ENCODE data around the gene CTSD. TPM values are rescaled to one million over a fixed set of nuclear protein-coding genes. Genes with fewer than 3 reads are reported as not detected.
"Not testable (repeated sequence)": the region's sequence is repeated elsewhere in the genome, so short reads cannot be mapped to it uniquely, and the experiment has no call there.

Gene CTSD
- 986 TPM for total RNA-seq
- long read RNA-seq, transcript CTSD-201 (9 exons, 2,123 nt) = major isoform, 2,389 of 3,016 reads
- long read RNA-seq, transcript CTSD-204 (9 exons, 2,006 nt) = minor isoform, 5 of 3,016 reads
- long read RNA-seq, partial matches to known transcripts = 475 of 3,016 reads
- long read RNA-seq, other reads (novel, unspliced or antisense) = 140 of 3,016 reads

DNA sequence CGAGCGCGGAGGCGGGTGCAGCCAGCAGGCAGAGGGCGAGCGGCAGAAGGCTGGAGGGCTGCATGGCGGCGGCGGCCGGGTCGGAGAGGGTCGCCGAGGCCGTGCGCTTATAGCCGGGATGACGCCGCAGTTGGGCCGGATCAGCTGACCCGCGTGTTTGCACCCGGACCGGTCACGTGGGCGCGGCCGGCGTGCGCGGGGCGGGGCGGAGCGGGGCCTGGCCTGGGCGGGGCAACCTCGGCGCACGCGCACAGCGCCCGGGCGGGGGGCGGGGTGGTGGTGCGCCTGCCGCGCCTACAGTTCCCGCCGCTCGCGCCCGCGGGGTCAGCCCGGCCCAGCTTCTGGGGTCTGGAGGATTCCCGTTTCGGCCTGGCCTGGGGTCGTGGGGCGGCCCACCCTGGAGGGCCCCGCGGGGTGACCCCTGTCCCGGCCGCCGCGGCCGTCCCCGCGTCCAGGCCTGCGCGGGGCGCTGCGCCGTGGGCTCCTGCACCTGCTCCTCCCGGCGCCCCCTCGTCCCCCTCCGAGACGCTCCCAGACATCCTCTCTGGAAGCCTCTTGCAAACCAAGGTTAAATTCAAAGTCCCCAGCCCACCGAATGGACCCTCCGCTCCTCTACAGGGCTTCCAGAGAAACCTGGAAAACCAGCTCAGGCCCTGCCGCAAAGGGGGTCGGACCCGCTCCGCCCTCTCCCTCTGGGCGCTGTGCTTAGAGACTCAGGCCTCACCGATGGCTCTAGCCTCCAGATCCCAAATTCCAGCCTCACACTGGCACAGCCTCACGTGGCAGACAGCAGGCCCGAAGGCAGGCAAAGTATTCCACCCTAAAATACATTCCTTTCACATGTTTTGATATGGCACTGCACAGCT is at the start of gene CTSD:
Gene CTSD (minus strand): TSS at position 132 of the 866 bp plus-strand sequence. CDS start 68 bp downstream, at position 64.
- ATAC-seq (ENCODE audit: poor library complexity) (peak; percentile 83), DNase-seq (peak; percentile 95)
- intact Hi-C loops (cut with DNase I) = no loop called here

DNA sequence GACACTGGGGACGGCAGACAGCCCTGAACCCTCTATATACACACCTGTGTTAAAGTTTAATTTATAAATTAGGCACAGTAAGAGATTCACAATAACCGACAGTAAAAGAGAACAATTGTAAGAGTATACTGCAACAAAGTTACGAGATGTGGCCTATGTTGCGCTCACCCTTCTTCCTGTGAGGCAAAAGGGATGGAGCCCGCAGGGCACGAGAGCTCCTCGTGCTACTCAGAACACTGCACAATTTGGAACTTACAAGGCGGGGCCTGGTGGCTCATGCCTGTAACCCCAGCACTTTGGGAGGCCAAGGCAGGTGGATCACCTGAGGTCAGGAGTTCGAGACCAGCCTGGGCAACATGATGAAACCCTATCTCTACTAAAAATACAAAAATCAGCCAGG is 49.6 kb upstream of the CTSD start:
- not testable (repeated sequence) for ATAC-seq (ENCODE audit: poor library complexity)

DNA sequence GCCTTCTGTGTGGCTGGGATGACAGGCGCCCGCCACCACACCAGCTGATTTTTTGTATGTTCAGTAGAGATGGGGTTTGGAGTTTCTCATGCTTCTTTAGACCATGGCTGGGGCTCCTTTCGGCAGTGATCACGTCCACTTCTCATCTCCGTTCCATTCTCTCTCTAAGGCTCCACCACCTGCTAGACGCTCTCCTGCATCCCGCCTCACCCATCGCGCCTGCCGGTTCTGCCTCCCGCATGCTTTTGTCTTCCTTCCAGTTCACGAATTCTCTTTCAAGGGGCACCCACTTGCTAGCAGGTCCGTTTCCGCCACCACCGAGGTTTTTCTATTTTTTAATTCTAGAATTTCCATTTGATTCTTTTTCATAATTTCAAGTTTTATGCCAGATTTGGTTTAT is 49.1 kb upstream of the CTSD start:
- no peak for ATAC-seq (ENCODE audit: poor library complexity)
- intact Hi-C loops (cut with DNase I) = no loop called here
- DNase-seq = no peak

More for the DNA sequence above, 49.6 kb upstream of the CTSD start:
- DNase-seq; intact Hi-C loops (cut with DNase I): not testable (repeated sequence)

DNA sequence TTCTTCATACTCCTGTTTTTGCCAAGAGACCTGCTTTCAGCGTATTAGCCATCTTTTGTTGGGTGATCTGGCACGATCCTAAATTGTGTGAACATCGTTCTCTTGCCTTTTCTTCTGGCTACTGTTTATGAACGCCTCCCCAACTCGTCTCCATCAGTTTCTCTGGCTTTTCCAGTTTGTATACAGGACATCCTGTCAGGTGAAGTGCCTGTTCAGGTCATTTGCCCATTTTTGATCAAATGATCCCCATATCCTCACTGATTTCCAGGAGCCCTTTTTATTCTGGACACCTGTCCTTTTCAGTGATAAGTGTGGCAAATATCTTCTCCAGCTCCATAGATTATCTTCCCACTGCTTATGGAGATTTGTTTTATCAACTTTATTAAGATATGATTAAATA is 48.5 kb upstream of the CTSD start:
- intact Hi-C loops (cut with DNase I) = no loop called here
- DNase-seq (no peak), ATAC-seq (ENCODE audit: poor library complexity) (no peak)

DNA sequence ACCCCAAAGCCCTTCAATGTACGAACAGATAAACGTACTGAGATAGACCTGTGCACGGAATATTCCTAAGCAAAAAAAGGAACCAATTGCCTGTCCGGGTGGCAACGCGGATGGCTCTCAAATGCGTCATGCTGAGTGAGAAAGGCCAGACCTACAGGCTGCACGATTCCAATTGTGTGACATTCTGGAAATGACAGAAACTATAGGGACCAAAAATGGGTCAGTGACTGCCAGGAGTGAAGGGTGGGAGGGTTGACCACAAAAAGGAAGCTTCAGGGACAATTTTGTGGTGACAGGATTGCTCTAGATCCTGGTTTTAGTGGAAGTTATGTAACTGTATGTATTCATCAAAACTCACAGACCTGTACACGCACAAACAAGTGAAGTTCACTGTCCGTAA is 47.0 kb upstream of the CTSD start:
- no peak for DNase-seq
- intact Hi-C loops (cut with DNase I) = no loop called here
- peak; percentile 61 for ATAC-seq (ENCODE audit: poor library complexity)

DNA sequence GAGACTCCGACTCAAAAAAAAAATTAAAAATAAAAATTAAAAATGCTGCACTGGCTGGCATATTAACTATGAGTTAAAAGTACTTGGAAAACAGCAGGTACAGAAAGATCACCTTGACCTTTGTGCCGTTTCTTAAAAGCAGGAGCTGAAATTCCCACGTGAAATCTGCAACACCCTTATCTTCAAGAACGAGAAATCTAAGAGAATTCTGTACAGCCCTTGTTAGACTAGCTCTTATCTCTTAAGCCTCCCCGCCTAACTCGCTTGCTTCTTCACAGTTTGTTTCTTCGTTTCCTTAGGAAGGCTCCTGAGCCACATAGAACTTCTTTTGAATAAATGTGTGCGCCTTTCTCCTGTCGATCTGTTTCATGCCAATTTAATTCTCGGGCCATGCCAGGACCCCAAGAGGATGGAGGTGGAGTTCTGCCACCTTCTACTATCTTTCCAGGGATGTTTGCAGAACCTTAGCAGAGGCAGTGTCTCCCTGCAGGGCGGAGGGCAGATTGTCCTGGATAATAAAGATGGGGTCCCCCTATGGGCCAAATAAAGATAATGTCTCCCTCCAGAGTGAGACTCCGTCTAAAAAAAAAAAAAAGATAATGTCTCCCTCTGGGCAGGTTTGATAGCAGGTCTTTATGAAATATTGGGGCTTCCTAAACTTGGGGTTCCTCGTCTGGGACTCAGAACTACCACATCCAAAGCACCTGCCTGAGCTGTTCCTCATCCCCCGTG is 43.7 kb upstream of the CTSD start:
- intact Hi-C loops (cut with DNase I) = no loop called here
- ATAC-seq (ENCODE audit: poor library complexity) (no peak), DNase-seq (no peak)

DNA sequence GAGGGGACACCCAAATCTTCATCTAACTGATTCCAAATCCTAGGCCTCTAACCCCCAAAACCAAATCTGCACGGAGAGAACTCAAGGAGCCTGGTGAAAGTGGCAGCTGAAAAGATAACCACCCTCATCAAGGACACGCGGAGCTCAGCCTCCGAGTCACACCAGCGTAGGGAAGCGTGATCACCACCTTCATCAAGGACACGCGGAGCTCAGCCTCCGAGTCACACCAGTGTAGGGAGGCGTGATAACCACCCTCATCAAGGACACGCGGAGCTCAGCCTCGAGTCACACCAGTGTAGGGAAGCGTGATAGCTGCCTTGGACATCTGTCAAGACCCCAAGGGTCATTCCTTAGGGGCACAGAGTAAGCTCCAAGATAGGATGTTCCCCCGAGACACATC is 41.8 kb upstream of the CTSD start:
- no peak for DNase-seq
- ATAC-seq (ENCODE audit: poor library complexity) = no peak
- intact Hi-C loops (cut with DNase I) = no loop called here

DNA sequence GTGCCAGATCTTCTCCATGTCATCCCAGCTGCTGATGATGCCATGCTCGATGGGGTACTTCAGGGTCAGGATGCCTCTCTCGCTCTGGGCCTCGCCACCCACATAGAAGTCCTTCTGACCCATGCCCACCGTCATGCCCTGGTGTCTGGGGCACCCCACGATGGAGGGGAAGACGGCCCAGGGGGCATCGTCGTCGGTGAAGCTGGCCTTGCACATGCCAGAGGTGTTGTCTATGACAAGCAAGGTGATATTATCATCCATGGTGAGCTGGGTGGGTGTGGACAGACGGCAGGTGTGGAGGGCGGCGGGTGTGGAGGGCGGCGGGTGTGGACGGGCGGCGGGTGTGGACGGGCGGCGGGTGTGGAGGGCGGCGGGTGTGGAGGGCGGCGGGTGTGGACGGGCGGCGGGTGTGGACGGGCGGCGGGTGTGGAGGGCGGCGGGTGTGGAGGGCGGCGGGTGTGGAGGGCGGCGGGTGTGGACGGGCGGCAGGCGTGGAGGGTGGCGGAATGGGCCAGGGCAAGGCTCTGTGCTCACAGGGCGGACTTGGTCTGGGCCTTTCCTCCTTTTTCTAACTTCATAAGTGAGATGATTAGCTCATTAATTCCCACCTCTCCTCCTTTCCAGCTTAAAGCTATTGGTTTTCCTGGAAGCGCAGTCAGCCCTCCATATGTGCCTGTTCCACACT is 40.2 kb upstream of the CTSD start:
- DNase-seq; ATAC-seq (ENCODE audit: poor library complexity); intact Hi-C loops (cut with DNase I): not testable (repeated sequence)

DNA sequence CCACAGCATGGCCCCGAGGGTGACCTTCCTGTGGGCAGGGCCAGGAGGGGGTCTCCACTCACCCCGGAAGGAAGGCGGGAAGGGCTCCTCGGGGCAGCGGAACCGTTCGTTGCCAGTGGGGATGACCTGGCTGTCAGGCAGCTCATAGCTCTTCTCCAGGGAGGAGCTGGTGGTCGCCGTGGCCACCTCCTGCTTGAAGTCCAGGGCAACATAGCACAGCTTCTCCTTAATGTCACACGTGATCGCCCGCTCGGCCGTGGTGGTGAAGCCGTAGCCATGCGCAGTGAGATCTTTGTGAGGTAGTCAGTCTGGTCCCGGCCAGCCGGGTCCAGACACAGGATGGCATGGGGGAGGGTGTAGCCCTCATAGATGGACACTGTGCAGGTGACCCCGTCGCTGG is 39.5 kb upstream of the CTSD start:
- intact Hi-C loops (cut with DNase I) = no loop called here
- no peak for DNase-seq
- ATAC-seq (ENCODE audit: poor library complexity) = no peak

DNA sequence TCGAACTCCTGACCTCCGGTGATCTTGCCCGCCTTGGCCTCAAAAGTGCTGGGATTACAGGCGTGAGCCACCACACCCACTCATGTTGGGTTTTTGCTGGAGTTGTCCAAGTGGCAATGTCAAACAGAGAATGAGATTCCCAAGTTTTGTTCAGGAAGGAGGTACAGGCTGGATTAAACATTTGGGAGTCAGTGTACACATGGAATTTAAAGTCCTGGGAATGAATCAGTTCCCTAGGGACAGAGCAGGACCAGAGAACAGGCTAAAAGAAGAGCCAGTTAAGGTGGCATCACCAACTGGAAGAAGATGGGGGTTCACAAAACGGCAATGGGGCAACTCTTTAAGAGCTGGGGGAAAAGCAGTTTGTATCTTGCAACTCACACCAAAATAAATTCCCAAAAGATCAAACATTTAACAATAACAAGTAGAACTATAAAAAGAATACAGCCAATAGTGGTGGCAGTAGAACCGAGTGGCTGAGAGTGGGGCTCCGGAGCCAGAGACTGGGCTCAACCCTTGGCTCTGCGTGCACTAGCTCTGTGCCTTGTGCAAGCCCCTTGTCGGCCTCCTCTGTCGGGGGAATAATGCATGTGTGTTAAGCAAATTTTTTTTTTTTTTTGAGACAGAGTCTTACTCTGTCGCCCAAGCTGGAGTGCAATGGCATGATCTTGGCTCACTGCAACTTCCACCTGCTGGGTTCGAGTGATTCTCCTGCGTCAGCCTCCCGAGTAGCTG is 33.8 kb upstream of the CTSD start:
- intact Hi-C loops (cut with DNase I) = no loop called here
- ATAC-seq (ENCODE audit: poor library complexity) (no peak), DNase-seq (no peak)

DNA sequence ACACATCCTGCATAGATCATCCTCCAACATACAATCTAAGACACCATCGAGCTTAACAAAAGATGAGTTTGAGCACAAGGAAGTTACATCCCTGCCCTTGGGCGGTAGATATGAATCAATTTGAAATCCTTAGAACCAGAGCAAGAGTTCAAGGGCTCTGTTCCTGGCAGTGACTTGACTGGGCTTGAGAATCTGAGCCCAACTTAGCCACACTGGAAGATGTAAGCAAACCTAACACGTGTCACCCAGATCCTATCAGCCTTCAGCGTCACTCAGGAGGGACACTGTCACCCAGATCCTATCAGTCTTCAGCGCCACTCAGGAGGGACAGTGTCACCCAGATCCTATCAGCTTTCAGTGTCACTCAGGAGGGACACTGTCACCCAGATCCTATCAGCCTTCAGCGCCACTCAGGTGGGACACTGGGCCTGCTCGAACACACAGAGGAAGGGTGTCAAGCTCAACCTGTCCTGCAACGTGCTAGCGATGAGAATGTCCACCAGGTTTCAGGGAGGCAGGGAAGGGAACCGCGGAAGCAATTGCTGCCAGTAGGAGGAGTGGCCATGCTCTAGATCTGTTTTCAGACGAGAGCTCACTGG is 32.8 kb upstream of the CTSD start:
- ATAC-seq (ENCODE audit: poor library complexity) (no peak), DNase-seq (no peak)
- intact Hi-C loops (cut with DNase I) = no loop called here

DNA sequence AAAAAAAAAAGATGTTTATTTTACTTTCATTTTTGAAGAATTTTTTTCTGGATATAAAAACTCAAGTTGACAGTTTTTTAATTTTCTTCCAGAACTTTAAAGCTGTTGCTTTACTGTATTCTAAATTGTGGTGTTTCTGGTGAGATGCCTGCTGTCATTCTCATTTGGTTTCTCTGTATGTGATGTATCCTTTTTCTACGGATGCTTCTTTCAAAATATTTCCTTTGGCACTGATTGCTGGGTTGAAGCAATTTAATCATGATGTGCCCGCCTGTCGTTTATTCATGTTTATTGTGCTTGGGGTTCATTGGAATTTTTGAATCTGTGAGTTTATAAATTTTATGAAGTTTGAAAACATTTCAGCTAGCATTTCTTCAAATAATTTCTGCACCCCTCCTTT is 29.4 kb upstream of the CTSD start:
- intact Hi-C loops (cut with DNase I) = no loop called here
- DNase-seq (no peak), ATAC-seq (ENCODE audit: poor library complexity) (no peak)

DNA sequence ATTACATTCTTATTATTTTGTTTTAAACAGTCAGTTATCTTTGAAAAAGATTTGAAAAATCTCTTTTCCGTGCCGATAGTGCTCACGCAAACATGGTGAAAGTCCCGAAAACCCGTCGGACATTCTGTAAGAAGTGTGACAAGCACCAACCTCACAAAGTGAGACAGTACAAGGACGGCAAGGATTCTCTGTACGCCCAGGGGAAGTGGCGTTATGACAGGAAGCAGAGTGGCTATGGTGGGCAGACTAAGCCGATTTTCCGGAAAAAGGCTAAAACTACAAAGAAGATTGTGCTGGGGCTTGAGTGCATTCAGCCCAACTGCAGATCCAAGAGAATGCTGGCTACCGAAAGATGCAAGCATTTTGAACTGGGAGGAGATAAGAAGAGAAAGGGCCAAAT is 28.7 kb upstream of the CTSD start:
- intact Hi-C loops (cut with DNase I) = no loop called here
- no peak for DNase-seq

DNA sequence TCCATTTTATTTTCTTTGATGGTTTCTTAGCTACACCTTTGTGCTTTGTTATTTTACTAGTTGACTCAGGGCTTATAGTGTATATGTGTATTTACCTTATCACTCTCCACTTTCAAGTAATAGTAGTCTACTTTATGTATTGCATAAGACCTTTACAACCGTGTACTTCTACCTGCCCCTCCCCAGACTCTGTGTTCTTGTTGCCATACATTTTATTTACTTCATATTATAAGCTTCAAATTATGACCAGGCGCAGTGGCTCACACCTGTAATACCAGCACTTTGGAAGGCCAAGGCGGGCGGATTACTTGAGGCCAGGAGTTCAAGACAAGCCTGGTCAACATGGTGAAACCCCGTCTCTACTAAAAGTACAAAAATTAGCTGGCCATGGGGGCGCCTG is 28.2 kb upstream of the CTSD start:
- intact Hi-C loops (cut with DNase I) = no loop called here
- ATAC-seq (ENCODE audit: poor library complexity) (no peak), DNase-seq (no peak)

More for the DNA sequence above, 28.7 kb upstream of the CTSD start:
- ATAC-seq (ENCODE audit: poor library complexity) = no peak

DNA sequence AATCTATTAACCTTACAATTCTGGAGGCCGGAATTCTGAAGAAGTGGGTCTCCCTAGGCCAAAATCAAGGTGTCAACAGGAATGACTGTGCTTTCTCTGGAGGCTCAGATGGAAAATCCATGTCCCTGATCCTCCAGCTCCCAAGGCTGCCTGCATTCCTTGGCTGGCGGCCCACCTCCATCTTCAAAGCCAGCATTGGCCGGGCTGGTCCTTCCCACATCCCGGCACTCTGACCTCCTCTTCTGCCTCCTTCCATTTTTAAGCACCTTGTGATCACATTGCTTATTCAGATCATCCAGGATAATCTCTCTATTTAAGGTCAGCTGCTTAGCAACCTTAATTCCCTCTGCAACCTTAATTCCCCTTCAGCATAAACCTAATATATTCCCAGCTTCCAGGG is 22.7 kb upstream of the CTSD start:
- DNase-seq (no peak), ATAC-seq (ENCODE audit: poor library complexity) (no peak)
- intact Hi-C loops (cut with DNase I) = no loop called here

DNA sequence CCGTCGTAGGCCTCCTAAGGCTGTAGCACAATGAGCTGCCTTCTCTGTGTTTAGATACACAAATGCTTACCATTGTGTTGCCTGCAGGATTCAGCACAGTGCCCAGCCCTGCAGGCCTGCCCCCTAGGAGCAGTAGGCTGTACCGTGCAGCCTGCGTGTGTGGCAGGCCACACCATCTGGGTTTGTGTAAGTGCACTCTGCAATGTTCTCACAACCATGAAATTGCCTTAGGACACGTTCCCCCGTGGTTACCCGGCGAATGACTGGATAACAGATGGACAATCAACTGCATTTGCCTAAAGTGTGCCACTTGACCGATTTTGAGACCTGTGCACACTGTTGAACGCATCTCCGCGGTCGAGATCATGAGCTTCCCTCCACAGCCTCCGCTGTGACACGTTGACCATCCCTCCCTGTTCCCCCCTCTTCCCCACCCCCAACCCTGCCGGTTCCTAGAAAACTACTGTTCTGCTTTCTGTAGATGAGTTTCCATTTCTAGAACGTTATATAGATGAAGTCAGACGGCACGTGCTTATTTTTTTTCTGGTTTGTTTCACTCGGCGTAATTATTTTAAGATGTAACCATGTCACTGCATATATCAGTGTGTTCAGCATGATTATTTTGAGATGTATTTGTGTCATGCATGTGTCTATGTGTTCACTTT is 22.2 kb upstream of the CTSD start:
- ATAC-seq (ENCODE audit: poor library complexity) = no peak
- intact Hi-C loops (cut with DNase I) = no loop called here
- no peak for DNase-seq

DNA sequence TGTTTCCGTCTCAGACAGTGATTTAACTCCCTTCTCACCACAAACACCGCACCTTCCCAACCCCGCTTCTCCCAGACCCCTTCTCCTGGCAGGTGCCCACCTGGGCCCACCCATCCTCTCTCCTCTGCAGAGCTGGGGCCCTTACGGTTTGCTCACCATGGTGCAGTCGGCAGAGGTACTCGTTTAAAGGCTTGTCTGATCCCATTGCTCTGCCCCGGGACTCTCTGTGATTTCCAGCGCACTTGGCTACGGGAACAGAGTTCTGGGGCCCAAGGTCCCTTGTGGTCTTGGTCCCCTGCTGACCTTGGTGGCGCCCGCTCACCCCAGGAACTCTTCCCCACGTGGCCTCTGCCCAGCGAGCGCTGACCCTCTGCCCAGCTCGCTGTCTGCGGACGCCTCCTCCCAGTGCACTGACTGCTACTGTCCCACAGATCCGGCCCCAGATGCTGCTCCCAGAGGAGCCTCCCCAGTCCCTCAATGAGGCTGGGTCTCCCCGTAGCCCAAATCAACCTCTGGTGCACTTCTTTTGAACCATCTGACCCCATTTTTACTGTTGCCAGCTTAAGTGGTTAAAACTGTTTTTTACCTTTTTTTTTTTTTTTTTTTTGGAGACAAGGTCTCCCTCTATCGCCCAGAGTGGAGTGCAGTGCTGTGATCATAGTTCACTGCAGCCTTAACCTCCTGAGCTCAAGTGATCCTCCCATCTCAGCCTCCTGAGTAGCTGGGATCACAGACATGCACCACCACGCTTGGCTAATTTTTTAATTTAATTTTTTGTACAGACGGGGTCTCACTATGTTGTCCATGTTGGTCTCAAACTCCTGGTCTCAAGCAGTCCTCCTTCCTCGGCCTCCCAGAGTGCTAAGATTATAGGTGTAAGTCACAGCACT is 21.3 kb upstream of the CTSD start:
- DNase-seq (no peak), ATAC-seq (ENCODE audit: poor library complexity) (no peak)
- intact Hi-C loops (cut with DNase I) = no loop called here
